GM12878 (cell line): Measurements from ENCODE around the gene NDUFB7.

Experiments
- BHLHE40 ChIP-seq, 2 experiments: fragments of 450-650 bp in 1 of 2; IDR thresholded peaks; 2 replicates each; pipeline ENCODE4 v1.6.1; 2011 to 2017; ENCODE audit warnings: low read depth in 2 of 2, borderline replicate concordance in 1 of 2, improper control_type of control experiment in 1 of 2, low read length in 1 of 2, mild to moderate bottlenecking in 1 of 2
- CHD2 ChIP-seq: IDR thresholded peaks from 2 replicates; pipeline ENCODE4 v1.6.1; 2011; ENCODE audit warnings: low read depth, low read length, improper control_type of control experiment, borderline replicate concordance
- EZH2 ChIP-seq: IDR thresholded peaks from 2 replicates; pipeline ENCODE4 v1.6.1; 2012; ENCODE audit warnings: low read depth, mild to moderate bottlenecking, control low read depth, inconsistent platforms, low read length, borderline replicate concordance; ENCODE audit not compliant: control insufficient read depth
- FOS ChIP-seq: IDR thresholded peaks from 3 replicates; pipeline ENCODE4 v1.6.1; 2011; ENCODE audit warnings: borderline replicate concordance; ENCODE audit not compliant: insufficient read length; ENCODE audit errors: extremely low read depth
- FOXK2 ChIP-seq: fragments of 450-650 bp; IDR thresholded peaks from 2 replicates; pipeline ENCODE4 v1.6.1; 2017; ENCODE audit warnings: mild to moderate bottlenecking, moderate library complexity
- KAT2A ChIP-seq: conservative IDR thresholded peaks from 2 replicates; pipeline ENCODE4 v1.6.1; 2011; ENCODE audit warnings: low read depth, low read length; ENCODE audit not compliant: control insufficient read depth
- TCF3 ChIP-seq: IDR thresholded peaks from 2 replicates; pipeline ENCODE4 v1.6.1; 2012; ENCODE audit warnings: low read depth, mild to moderate bottlenecking, low read length, borderline replicate concordance; ENCODE audit not compliant: insufficient read depth
- TF ChIP-seq, protein P1 (sequence below): fragments of 450-650 bp; IDR thresholded peaks from 2 replicates; pipeline ENCODE4 v1.6.1; 2014; ENCODE audit warnings: mild to moderate bottlenecking
- TF ChIP-seq, protein P2 (sequence below), 3 experiments: IDR thresholded peaks in 2 of 3; conservative IDR thresholded peaks in 1 of 3; 2 replicates each; pipeline ENCODE4 v1.5.1; 2011; ENCODE audit warnings: low read depth in 3 of 3, low read length in 3 of 3, mild to moderate bottlenecking in 3 of 3, control low read depth in 2 of 3, moderate library complexity in 2 of 3, inconsistent platforms in 1 of 3, mixed read lengths in 1 of 3; ENCODE audit not compliant: control insufficient read depth in 2 of 3, insufficient read depth in 1 of 3; ENCODE audit errors: extremely low read depth in 1 of 3
- TF ChIP-seq, protein P3 (sequence below): IDR thresholded peaks from 2 replicates; pipeline ENCODE4 v1.6.1; 2012; ENCODE audit warnings: mild to moderate bottlenecking, low read depth, low read length
- TF ChIP-seq, protein P4 (sequence below): fragments of 450-650 bp; IDR thresholded peaks from 2 replicates; pipeline ENCODE4 v1.6.1; 2017; ENCODE audit warnings: mild to moderate bottlenecking

DNA sequence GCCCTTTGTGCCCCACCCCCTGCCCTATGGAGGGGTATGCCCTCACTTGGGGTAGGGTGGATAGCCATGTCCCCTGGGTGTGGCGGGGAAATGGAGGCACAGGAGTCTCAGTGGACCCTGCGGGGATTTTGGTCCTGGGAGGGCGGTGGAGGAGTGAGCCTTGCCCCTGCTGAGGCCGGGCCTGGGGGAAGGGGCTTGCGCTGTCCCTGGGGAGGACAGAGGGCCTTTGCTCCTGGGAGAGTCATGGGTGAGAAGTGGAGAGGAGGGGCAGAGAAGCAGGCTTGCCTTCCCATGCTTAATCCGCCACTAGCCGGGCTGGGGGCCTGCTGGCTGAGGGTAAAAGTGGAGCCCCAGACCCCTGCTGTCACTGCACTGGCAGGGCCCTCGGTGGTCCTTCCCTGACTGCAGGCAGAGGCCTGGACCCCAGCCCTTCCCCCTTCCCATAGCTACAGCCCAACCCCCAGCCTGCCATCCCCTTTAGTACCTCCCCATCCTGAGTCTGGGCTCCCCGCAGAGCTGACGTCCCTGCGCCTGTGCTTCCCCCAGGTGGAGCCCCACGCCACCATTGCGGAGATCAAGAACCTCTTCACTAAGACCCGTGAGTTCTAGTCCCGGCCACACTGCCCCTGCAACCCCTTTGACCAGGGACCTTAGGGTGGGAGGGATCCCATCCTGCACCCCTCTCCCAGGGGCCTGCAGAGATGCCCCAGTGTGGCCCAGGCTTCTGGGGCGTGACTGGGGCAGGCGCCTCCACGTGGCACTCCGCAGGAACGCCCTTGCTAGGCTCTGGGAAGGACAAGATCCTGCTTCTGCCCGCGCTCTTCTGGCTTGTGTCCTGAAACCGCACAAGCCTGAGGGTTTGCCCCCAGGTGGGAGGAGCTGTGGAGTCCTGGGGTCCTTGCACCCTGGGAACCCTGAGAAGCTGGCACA is 8.9 kb downstream of the NDUFB7 start:
- TF ChIP-seq, protein P1, sequence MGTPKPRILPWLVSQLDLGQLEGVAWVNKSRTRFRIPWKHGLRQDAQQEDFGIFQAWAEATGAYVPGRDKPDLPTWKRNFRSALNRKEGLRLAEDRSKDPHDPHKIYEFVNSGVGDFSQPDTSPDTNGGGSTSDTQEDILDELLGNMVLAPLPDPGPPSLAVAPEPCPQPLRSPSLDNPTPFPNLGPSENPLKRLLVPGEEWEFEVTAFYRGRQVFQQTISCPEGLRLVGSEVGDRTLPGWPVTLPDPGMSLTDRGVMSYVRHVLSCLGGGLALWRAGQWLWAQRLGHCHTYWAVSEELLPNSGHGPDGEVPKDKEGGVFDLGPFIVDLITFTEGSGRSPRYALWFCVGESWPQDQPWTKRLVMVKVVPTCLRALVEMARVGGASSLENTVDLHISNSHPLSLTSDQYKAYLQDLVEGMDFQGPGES, result no peak
- TF ChIP-seq, protein P2, sequence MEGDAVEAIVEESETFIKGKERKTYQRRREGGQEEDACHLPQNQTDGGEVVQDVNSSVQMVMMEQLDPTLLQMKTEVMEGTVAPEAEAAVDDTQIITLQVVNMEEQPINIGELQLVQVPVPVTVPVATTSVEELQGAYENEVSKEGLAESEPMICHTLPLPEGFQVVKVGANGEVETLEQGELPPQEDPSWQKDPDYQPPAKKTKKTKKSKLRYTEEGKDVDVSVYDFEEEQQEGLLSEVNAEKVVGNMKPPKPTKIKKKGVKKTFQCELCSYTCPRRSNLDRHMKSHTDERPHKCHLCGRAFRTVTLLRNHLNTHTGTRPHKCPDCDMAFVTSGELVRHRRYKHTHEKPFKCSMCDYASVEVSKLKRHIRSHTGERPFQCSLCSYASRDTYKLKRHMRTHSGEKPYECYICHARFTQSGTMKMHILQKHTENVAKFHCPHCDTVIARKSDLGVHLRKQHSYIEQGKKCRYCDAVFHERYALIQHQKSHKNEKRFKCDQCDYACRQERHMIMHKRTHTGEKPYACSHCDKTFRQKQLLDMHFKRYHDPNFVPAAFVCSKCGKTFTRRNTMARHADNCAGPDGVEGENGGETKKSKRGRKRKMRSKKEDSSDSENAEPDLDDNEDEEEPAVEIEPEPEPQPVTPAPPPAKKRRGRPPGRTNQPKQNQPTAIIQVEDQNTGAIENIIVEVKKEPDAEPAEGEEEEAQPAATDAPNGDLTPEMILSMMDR (IDR thresholded peaks at IDR 0.05 in 2 of 3, conservative IDR thresholded peaks at IDR 0.05 in 1 of 3; ENCODE audit: control insufficient read depth in 2 of 3, extremely low read depth in 1 of 3, insufficient read depth in 1 of 3, low read depth in 3 of 3, low read length in 3 of 3), result no peak
- TF ChIP-seq EZH2, result no peak
- TF ChIP-seq, protein P3, sequence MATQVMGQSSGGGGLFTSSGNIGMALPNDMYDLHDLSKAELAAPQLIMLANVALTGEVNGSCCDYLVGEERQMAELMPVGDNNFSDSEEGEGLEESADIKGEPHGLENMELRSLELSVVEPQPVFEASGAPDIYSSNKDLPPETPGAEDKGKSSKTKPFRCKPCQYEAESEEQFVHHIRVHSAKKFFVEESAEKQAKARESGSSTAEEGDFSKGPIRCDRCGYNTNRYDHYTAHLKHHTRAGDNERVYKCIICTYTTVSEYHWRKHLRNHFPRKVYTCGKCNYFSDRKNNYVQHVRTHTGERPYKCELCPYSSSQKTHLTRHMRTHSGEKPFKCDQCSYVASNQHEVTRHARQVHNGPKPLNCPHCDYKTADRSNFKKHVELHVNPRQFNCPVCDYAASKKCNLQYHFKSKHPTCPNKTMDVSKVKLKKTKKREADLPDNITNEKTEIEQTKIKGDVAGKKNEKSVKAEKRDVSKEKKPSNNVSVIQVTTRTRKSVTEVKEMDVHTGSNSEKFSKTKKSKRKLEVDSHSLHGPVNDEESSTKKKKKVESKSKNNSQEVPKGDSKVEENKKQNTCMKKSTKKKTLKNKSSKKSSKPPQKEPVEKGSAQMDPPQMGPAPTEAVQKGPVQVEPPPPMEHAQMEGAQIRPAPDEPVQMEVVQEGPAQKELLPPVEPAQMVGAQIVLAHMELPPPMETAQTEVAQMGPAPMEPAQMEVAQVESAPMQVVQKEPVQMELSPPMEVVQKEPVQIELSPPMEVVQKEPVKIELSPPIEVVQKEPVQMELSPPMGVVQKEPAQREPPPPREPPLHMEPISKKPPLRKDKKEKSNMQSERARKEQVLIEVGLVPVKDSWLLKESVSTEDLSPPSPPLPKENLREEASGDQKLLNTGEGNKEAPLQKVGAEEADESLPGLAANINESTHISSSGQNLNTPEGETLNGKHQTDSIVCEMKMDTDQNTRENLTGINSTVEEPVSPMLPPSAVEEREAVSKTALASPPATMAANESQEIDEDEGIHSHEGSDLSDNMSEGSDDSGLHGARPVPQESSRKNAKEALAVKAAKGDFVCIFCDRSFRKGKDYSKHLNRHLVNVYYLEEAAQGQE, result no peak
- TF ChIP-seq KAT2A, result no peak
- no peak for TF ChIP-seq BHLHE40 (IDR thresholded peaks at IDR 0.05; ENCODE audit: borderline replicate concordance in 1 of 2, low read depth in 2 of 2, low read length in 1 of 2)
- TF ChIP-seq TCF3, result no peak
- TF ChIP-seq FOXK2, result no peak
- TF ChIP-seq, protein P4, sequence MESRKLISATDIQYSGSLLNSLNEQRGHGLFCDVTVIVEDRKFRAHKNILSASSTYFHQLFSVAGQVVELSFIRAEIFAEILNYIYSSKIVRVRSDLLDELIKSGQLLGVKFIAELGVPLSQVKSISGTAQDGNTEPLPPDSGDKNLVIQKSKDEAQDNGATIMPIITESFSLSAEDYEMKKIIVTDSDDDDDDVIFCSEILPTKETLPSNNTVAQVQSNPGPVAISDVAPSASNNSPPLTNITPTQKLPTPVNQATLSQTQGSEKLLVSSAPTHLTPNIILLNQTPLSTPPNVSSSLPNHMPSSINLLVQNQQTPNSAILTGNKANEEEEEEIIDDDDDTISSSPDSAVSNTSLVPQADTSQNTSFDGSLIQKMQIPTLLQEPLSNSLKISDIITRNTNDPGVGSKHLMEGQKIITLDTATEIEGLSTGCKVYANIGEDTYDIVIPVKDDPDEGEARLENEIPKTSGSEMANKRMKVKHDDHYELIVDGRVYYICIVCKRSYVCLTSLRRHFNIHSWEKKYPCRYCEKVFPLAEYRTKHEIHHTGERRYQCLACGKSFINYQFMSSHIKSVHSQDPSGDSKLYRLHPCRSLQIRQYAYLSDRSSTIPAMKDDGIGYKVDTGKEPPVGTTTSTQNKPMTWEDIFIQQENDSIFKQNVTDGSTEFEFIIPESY, result no peak
- no peak for TF ChIP-seq FOS
- TF ChIP-seq CHD2, result no peak
